Measurements from ENCODE around the gene TFEB.

TFEB gene

DNA sequence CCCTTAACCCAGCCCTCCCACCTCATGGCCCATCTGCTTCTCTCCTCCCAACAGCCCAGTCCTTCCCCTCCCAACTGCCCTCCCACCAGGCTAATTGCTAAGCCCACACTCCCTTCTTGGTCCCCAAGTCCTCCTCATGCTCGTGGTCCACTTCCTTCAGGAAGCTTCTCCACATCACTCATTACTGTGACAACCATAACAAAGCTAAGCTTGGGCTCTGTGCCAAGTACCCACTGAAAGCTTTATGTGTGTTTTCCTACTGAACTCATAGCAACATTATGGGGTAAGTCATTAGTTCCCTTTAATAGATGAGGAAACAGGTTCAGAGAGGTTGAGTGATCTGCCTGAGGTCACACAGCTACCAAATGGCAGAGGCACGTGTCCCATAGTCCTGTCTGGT lies 28.1 kb upstream of the TFEB start:
- no peak for DNase-seq (ENCODE audit: low read depth)

DNA sequence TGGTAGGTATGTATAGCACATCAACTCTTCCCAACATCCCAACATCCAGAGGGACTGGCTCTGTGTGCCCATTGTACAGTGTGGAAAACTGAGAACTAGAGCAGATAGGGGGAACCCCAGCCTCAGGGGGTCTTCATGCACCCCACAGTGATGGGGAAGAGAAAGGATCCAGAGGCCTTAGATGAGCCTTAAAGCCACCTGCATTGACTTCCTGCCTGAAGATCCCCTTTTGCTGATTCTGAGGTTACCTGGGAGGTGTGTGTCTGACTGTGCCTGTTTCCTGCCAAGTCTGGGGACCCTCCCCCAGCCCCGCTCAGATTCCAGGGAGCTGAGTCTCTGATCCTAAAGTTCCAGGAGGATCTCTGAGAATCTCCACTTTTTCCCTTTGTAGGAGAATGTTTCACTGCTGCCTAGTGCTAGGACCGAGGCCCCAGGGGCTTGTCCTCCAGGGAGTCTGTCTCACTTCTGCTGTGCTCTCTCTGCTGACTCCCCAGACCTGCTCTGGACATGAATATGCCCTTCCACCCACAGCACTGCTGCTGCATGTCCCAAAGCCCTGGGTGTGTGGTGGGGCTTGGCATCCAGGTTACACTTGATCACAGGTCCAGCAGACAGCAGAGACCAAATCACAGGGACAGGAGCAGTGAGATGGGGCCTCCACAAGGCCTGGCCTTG lies 24.6 kb upstream of the TFEB start:
- DNase-seq (ENCODE audit: low read depth) = no peak

DNA sequence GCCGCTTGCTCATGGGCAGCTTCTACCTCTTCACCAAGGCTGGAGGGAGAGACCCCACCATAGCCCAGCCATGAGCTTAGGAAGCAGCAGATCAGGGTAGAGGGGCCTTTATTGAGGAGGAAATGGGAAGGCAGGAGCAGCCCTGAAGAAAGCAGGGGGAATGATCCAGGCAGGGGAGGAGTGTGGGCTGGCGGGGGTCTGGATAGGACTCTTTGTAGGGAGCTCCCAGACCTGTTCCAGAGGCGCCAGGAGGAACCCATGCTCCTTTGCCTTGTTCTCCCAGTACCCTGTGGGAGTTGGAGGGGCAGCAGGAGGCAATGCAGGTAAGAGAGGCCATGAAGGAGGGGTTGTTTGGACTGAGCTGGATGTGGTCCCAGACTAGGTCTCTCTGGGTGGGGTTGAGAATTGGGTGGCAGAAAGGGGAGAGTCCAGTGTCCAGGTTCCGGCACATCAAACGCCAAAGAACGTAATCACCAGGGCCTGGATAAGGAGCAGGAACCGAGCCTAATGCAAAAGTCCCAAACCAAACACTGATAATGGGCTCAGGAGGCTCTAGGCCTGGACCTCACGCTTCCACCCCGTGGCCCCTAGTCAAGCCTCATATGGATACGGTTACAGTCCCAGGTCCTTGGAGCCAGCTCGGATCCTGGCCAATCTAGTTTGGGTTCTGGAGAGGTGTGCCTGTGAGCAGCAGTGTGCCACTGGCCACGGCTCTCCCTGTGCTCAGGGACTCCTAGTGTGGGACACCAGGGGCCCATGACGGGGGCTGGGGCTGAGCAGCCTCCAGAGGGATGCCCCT lies 23.9 kb upstream of the TFEB start:
- DNase-seq (ENCODE audit: low read depth) = no peak

DNA sequence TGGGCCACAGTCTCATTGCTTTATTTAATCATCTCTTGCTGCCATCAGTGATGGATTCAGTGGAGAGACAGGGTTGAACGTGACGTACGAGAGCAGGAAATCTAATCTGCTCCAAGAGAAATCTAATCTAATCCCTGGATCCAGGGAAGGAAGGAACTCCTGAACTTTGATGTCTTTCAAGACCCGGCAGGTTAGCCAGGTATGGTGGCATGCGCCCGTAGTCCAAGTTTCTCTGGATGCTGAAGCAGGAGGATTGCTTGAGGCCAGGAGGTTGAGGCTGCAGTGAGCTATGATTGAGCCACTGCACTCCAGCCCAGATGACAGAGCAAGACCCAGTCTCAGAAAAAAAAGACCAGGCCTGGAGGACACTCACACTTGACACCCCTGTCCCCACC lies 23.2 kb upstream of the TFEB start:
- DNase-seq (ENCODE audit: low read depth) = no peak

DNA sequence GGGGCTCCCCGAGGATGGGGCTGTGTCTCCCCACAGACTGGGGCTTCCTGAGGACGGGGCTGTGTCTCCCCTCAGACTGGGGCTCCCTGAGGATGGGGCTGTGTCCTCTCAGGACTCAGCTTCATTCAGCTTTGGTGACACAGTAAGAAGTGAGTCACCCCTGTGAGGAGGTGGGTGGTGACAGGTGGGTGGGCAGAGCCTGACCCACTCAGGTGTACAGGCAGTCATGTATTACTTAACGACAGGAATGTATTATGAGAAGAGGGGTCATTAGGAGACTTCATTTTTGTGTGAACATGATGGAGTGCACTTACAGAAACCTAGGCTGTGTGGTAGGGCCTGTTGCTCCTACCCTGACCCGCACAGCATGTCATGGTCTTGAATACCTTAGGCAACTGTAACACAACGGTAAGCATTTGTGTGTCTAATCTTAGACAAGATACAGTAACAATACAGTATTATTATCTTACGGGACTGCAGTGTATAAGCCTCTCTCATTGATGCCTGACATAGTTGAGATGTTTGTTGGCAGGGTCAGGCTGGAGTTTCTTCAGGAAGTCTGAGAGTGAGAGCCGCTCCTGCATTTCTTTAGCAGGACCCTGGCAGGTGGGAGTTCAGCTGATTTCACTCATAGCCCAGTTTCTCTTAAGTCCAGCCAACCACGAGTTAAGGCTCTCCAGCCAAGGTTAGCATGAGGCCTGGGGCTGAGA lies 22.7 kb upstream of the TFEB start:
- DNase-seq (ENCODE audit: low read depth) = no peak

DNA sequence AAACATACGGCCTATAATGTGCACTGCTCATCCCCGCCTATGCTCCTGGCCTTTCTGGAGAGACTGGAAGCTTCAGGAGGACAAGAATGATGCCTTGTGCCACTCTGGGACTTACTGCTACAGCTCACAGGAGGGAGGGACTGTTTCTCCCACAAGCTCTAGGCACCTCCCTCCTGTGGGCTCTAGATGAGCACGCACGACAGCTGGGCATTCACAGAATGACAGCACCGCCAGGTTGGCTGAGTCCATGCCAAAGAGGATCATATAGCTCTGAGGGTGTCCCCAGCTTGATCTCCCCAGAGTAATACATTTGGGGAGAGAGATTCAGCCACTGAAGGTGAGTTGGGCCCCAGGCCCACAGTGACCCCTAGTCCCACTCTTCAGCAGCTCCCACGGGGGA lies 21.9 kb upstream of the TFEB start:
- no peak for DNase-seq (ENCODE audit: low read depth)

DNA sequence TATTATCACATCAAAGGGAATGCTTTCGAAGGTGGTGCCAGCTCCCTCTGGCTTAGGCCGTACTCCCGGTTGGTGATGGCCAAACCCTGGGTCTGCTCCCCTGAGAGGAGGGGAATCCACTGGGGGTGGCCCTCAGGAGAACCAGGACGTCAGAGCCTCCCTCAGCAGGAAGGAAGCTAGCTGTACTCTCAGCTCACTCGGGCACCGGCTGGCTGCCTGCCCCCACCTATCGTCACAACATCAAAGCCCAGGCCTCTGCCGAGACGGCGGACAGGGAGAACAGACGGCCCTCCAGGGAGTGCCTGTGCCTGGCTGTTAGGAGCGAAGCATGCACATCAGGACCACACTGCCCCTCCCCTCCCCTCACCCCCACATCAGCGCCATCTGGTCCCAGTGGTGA lies 20.9 kb upstream of the TFEB start:
- DNase-seq (ENCODE audit: low read depth) = no peak

DNA sequence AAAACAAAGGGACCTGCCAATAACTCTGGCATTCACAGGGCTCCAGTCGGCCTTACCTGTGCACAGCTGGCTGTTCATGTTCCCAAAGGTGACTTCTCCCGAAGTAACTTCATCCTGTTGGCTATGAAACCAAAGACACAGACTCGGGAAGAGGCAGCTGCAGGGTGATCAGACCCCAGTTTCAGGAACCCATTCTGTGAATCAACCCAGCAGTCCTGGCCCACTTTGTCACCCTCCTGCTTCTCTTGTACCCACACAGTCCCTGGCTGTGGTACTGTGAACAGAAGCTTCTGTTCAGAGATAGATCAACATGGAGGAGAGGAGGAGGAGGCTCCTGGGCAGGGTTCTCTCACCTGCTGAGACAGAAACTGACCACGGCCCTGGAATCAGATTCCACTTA lies 20.5 kb upstream of the TFEB start:
- DNase-seq (ENCODE audit: low read depth) = no peak

DNA sequence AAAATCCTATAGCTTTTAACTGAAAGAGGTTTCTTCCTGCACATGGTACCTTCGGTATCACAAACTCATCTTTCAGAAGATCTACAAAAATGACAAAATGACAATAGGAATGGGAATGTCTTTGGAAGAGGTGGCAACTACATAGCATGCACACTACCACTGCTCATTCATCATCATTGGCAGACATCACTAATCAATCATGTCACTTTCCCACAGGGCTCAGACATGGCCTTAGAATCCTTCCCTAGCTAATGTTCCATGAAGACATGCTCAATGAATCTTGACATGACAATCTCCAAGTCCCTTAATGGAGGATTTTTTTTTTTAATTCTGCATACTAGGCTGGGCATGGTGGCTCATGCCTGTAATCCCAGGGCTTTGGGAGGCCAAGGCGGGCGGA lies 15.0 kb upstream of the TFEB start:
- DNase-seq (ENCODE audit: low read depth) = no peak

DNA sequence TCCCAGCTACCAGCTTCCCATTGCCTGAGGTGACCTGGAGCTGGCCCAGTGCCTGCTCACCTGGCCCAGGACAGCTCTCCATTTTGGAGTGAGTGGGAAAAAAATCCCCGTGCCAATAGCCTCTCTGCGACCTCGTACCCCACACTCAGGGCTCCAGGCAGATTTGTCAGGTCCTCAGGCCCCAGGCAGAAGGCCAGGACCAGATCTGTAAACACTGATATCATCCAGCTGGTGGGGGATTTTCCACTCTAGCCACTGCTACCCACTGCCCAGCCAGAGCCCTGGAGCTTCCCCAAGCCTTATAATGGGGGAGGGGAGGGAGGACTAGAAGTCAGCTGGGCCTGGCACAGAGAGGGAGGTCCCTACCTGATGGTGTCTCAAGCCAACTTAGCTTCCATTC lies 13.1 kb upstream of the TFEB start:
- no peak for DNase-seq (ENCODE audit: low read depth)

DNA sequence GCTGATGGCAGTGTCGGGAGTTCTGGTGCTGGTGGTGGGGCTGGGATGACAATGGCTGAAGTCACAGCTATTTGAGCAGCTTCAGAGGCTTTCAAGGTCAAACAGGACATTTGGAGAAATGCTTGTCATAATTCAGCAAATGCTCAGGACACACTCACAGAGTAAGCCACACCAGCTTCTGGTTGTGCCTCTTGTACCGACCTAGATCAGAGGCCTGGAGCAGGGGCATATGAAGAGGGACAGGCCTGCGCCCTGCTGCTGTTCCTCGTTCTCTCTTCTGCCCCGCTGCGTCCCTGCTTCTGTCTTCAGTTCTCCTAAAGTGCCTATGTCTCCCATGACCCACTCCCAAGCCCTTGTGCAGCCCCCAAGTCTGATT lies 12.7 kb upstream of the TFEB start:
- no peak for DNase-seq (ENCODE audit: low read depth)

DNA sequence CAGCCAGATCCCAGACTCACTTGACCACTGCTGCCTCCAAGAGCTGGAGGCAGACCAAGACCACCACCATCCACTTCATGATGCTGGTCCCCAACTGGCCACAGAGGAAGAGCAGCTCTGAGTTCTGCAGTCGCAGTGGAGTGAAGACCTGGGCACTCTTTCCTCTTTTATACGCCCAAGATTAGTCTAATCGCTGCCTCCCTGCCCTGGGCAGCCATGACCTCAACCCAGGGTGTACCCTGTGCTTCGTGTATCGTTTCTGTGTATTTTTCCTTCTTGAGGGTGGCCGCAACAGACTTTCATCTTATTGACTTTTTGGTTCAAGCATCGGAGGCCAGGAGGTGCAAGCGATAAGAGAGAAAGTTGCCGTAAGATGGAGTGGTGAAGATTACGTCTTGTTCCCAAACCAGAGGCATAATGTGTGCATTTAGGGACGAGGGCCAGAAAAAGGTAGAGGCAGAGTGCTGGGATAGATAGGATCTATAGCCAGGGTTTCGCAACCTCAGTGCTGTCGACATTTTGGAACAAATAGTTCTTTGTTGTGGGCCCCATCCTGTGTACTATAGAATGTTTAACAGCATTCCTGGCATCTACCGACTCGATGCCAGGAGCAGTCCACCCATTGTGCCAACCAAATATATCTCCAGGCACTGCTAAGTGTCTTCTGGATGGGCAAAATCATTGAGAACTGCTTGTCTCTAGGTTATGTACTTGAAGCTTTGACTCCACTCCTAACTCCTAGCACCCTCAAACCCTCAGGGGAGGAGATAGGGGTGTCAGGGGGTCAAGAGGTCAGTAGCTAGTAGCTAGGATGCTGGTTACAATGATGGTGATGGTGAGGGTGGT lies 12.1 kb upstream of the TFEB start, which contains the start of gene PGC:
Gene PGC, minus strand, starts transcription at position 142 of the 846 bp plus-strand sequence. Its CDS starts 63 bp downstream, at position 79.
- DNase-seq (ENCODE audit: low read depth) = no peak

DNA sequence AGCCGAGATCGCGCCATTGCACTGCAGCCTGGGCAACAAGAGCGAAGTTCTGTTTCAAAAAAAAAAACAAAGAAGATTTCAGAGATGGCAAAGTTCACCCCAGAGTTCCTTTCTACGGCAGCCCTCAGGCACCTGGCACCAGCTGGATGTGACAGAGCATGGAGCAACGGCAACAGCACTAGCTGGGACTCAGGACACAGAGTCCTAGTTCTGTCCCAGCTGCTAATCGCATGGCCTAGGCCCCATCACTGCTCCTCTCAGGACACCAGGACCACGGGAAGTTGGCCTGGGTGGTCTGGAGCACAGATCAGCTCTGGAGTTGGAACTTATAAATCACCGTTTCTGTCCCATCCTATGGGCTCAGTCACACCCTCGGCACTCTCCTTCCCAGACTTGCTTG lies 10.7 kb upstream of the TFEB start:
- DNase-seq (ENCODE audit: low read depth) = no peak

DNA sequence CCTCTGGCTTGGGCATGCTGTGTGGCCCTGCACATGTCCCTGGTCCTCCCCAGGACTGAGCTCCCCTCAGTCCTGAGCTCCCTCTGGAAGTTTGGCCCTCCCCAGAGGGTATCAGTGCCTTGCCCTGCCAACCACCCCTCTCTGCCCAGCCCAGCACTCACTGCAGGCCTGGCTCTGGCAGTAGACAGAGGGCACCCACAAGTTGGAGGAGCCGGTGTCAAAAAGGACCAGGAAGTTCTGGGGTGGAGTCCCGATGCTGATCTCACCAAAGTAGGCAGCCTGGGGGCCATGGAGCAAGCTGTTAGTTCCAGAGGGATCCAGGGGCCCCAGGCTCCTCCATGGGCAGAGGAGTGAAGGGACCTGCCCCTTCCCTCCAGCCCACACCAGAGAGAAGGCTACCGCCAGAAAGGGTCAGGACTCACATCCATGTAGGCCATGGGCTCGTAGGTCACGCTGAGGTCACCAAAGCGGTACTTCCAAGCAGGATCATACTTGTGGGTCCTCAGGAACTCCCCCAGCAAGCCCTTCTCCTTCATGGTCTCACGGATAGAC lies 8.9 kb upstream of the TFEB start:
- no peak for DNase-seq (ENCODE audit: low read depth)

DNA sequence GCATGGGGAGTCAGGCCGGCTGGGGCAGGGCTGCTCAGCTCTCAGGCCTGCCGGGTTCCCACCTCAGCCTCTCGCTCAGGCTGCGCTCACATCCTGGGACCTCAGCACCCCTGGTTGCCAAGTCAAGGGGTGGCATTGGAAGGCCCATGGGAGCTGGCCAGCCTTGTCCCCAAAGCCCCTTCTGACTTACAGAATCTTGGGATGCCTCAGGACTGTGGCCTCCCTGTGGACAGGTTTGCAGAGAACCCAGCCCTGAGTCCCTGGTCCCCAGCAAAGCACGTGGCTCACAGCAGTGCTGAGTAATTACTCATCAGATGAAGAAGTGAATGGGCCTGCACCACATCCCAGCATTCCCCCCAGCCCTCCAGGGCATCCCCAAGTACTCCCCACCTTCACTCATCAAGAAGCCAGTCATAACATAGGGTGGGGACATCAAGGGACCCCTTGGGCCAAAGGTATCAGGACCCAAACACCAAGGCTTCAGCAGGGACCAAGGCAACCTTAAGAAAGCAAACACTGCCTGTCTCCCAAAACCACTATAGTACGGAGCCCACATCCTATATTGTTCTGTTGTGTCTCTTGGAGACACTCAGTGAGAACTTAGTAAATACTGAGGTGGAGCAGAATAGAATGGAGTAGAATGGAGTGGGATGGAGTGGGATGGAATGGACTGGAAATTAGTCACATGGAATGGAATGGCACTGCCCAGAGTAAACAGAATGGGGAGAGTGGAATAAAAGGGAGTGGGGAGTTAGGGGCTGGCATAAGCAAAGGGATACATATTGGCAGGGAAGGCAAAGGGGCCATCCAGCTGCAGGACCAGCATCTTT lies 8.2 kb upstream of the TFEB start:
- DNase-seq (ENCODE audit: low read depth) = no peak

DNA sequence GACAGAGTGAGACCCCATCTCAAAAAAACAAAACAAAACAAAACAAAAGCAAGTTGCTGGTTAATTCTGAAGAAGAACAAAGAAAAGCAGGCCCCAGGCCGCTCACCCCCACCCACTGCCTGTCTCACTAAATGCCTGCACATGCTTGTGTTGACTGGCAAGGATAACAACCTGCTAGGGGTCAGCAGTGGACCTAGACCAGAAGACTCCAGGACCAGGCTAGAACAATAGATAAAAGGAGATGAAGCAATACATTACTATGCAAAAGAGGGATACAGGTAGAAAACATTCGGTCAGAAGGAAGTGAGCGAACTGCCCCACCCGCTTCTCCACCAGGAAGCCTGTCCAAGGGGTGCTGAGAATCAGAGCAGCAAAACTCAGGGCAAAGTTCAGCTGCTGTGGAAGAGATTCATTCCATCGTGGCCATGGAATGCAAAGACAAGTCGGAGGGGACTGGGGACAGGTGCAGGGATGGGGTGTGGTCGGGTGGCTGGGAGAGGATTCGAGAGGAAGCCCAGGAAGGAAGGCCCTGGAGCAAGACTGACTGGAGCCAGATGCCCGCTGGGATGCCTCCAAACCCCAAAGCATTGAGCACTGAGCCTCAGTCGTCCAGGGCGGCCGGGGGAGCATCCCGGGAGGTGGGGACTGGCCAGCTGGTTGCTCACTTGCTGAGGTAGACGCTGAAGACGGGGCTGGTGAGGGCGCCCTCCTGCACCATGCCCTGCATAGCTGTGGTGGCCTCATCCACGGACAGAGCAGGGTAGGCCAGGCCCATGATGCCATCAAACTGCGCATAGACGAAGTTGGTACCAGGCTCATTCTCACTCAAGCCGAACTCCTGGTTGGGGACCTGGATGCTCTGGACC lies 6.5 kb upstream of the TFEB start:
- no peak for DNase-seq (ENCODE audit: low read depth)

DNA sequence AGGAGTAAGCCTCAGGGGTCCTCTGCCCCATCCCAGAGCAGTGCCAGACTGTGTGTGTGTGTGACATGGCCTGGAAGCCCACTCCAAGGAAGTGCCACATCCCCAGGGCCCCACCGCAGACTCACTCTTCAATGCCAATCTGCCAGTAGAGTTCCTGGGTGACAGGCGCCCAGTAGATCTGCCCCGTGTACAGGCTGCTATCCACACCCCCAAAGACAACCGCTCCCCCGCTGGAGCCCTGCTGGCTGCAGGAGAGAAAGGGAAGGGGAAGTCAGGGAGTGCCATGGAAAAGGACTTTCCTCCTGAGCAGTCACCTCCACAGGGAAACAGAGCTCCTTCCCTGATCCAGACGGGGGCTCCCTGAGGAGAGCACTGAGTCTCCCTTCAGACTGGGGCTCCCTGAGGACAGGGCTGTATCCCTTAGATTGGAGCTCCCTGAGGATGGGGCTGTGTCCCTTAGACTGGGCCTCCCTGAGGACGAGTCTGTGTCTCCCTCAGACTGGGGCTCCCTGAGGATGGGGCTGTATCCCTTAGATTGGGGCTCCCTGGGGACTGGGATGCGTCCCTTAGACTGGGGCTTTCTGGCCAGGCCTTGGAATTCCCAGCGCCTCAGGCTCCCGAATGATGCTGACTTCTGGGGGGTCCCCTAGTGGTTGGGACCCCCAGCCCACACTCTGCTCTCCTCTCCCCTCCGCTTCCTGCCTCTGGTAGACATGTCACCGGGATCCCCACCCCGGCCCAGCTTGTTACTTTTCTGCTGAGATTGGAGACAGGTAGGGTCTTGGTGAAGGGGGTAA lies 5.2 kb upstream of the TFEB start:
- no peak for DNase-seq (ENCODE audit: low read depth)

DNA sequence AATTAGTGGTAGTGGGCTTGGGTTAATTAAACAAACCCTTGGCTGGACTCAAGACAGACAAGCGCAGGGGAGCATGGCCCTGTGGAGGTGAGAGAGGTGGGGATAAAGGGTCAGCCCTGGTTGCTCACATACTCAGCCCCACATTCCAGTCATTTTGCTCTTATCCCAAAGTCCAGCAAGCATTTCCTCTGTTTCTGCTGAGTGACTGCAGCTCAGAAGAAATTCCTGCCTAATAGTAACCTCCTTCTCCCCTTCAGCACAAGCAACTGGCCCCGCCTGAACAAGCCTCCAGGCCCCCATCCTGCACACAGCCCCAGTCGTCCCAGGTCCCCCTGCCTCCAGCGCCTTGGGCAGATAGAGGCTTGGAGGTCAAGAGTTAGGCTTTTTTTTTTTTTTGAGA lies 3.6 kb upstream of the TFEB start:
- DNase-seq (ENCODE audit: low read depth) = no peak

DNA sequence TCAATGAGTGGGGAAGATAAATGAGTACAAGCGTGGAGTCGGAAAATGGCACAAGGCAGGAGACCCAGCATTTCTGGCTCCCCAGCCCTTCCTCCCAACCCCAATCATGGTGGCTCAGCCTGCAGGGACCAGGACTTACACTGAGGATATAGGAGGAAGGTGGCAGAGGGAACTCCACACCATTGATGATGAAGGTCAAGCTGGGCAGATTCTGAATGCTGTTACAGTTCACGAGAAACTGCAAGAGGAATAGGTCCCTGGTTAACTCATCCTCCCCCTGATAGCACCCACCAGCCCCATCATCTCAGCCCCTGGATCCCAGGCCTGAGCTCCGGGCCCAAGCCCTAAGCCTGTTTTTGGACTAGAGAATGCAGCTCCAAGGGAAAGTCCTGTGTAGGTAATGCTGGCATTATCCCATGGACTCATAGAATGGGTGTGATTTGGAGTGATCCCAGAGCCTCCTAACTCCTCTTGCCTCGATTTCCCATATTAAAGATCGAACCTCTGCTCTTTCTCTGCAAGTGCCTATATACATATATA lies 2.3 kb upstream of the TFEB start:
- no peak for DNase-seq (ENCODE audit: low read depth)
